K562 (cell line): Measurements from ENCODE around the gene LGI4. TPM values are rescaled to one million over a fixed set of nuclear protein-coding genes. Genes with fewer than 3 reads are reported as not detected.

Experiments
- ATAC-seq: fragments of 200-7000 bp; cut with Tn5 transposase; 3 replicates; pipeline ENCODE4 v1.9.1; 2020; ENCODE audit warnings: moderate library complexity
- BruUV-seq: library from RNA; stranded (reverse); fragments of 400-500 nt; replicated peaks from 2 replicates; lab custom pipeline; 2021; lab: Mats Ljungman, UMichigan
- CTCF ChIA-PET: fragments of 300-600 bp; formaldehyde crosslinking; extraction: SDS; loops from one replicate; lab custom pipeline; 2021; ENCODE audit warnings: low intra/inter-chr PET ratio; lab: Yijun Ruan, JAX
- POLR2A ChIA-PET: fragments of 300-600, 350-650 bp; sonication (Branson Sonifier 250); formaldehyde crosslinking; extraction: SDS; loops from one replicate; lab custom pipeline; 2021; ENCODE audit warnings: antibody characterized with exemption, inconsistent platforms; lab: Yijun Ruan, JAX
- DNase-seq, 4 experiments: peaks; one replicate each; pipeline versions ENCODE4 v3.0.0 to v3.0.0-alpha.2; 2011 to 2018; ENCODE audit warnings: low spot score in 3 of 4, mixed read lengths in 3 of 4; ENCODE audit errors: extremely low read depth in 1 of 4
- FAIRE-seq: peaks from 2 replicates; lab custom pipeline; 2011; peaks lifted over from hg19 to GRCh38; lab: Jason Lieb, UNC
- H2AFZ ChIP-seq: 2 replicates; pipeline ENCODE4 v1.6.0; 2011; ENCODE audit warnings: low read depth, low read length, control low read depth, inconsistent platforms
- H3K27ac ChIP-seq: fragments of 200-600 bp; 3 replicates; pipeline ENCODE4 v1.8.0; 2011; ENCODE audit warnings: low read depth, mild to moderate bottlenecking, control low read depth, inconsistent platforms, low read length, moderate library complexity, mixed read lengths; ENCODE audit errors: extremely low read depth
- H3K27me3 ChIP-seq, 2 experiments: fragments of 300-600 bp in 1 of 2; 2 replicates in 1 of 2; 3 replicates in 1 of 2; pipeline versions ENCODE4 v1.6.0 to v1.8.0; 2011; ENCODE audit warnings: inconsistent platforms in 2 of 2, low read length in 2 of 2, mild to moderate bottlenecking in 1 of 2, mixed read lengths in 1 of 2, moderate library complexity in 1 of 2; ENCODE audit not compliant: control insufficient read depth in 2 of 2, insufficient read depth in 2 of 2
- H3K36me3 ChIP-seq: fragments of 300-600 bp; 3 replicates; pipeline ENCODE4 v1.8.0; 2011; ENCODE audit warnings: mild to moderate bottlenecking, low read length, inconsistent platforms; ENCODE audit not compliant: control insufficient read depth, insufficient read depth
- H3K4me1 ChIP-seq, 2 experiments: fragments of 200-600 bp in 1 of 2; replicated peaks in 1 of 2; 2 replicates in 1 of 2; 3 replicates in 1 of 2; pipeline versions ENCODE4 v1.5.1 to v1.8.0; 2011; ENCODE audit warnings: inconsistent platforms in 2 of 2, low read length in 2 of 2, mild to moderate bottlenecking in 1 of 2, mixed read lengths in 1 of 2, moderate library complexity in 1 of 2; ENCODE audit not compliant: control insufficient read depth in 2 of 2, insufficient read depth in 2 of 2
- H3K4me2 ChIP-seq: 2 replicates; pipeline ENCODE4 v1.6.1; 2011; ENCODE audit warnings: low read length, control low read depth, inconsistent platforms, mixed read lengths; ENCODE audit not compliant: insufficient read depth
- H3K4me3 ChIP-seq: fragments of 200-600 bp; sonication (generic), shearing (Covaris generic); 2 replicates; pipeline ENCODE4 v1.5.1; 2016; ENCODE audit warnings: control low read depth, inconsistent platforms
- H3K79me2 ChIP-seq: fragments of 200-600 bp; 3 replicates; pipeline ENCODE4 v1.8.0; 2011; ENCODE audit warnings: low read length, inconsistent platforms; ENCODE audit not compliant: control insufficient read depth, insufficient read depth
- H3K9ac ChIP-seq, 2 experiments: 2 replicates each; pipeline versions ENCODE4 v1.6.0 to v1.6.1; 2011; ENCODE audit warnings: low read depth in 2 of 2, low read length in 2 of 2, control low read depth in 1 of 2, inconsistent platforms in 1 of 2, mild to moderate bottlenecking in 1 of 2, mixed read lengths in 1 of 2; ENCODE audit not compliant: insufficient read depth in 1 of 2
- H3K9me1 ChIP-seq: one replicate; pipeline ENCODE4 v1.6.0; 2011; ENCODE audit warnings: inconsistent platforms, mild to moderate bottlenecking, low read length, moderate library complexity; ENCODE audit not compliant: control insufficient read depth, insufficient read depth
- H3K9me3 ChIP-seq: replicated peaks from 2 replicates; pipeline ENCODE4 v1.5.1; 2011; ENCODE audit warnings: low read depth, low read length, inconsistent platforms; ENCODE audit not compliant: control insufficient read depth, insufficient read depth
- H4K20me1 ChIP-seq: replicated peaks from 2 replicates; pipeline ENCODE4 v1.6.1; 2011; ENCODE audit warnings: low read length, inconsistent platforms, mixed read lengths; ENCODE audit not compliant: control insufficient read depth, insufficient read depth
- ADNP ChIP-seq: fragments of 200-800 bp; sonication (Bioruptor generic); IDR thresholded peaks from 2 replicates; pipeline ENCODE4 v1.6.1; 2016; ENCODE audit warnings: missing genetic modification characterization, missing compliant biosample characterization
- BACH1 ChIP-seq: fragments of 200-800 bp; sonication (Bioruptor generic); IDR thresholded peaks from 2 replicates; pipeline ENCODE4 v1.6.1; 2016; ENCODE audit warnings: missing genetic modification characterization, missing compliant biosample characterization
- CLOCK ChIP-seq: fragments of 250-450 bp; sonication (Bioruptor Pico); IDR thresholded peaks from 2 replicates; pipeline ENCODE4 v1.4.0; 2020; ENCODE audit warnings: mild to moderate bottlenecking, moderate library complexity, borderline replicate concordance
- CSDE1 ChIP-seq, 2 experiments: fragments of 450-650 bp; IDR thresholded peaks; 2 replicates each; pipeline ENCODE4 v1.6.1; 2016; ENCODE audit warnings: mild to moderate bottlenecking in 1 of 2
- IFI16 ChIP-seq: fragments of 250-450 bp; sonication (Bioruptor Pico); IDR thresholded peaks from 2 replicates; pipeline ENCODE4 v2.1.2; 2022; ENCODE audit warnings: mild to moderate bottlenecking, inconsistent platforms
- MAFF ChIP-seq: IDR thresholded peaks from 2 replicates; pipeline ENCODE4 v1.6.1; 2012; ENCODE audit warnings: low read length, improper control_type of control experiment
- MTA2 ChIP-seq: fragments of 450-650 bp; IDR thresholded peaks from 2 replicates; pipeline ENCODE4 v1.6.1; 2016; ENCODE audit warnings: low read depth
- NCOA2 ChIP-seq, 2 experiments: fragments of 450-650 bp; IDR thresholded peaks; 2 replicates each; pipeline ENCODE4 v1.6.1; 2018; ENCODE audit warnings: mild to moderate bottlenecking in 2 of 2, moderate library complexity in 1 of 2; ENCODE audit not compliant: partially characterized antibody in 2 of 2
- PHTF2 ChIP-seq: fragments of 250-450 bp; sonication (Bioruptor Pico); IDR thresholded peaks from 2 replicates; pipeline ENCODE4 v1.5.0; 2021; ENCODE audit warnings: mild to moderate bottlenecking
- POLR2AphosphoS2 ChIP-seq: IDR thresholded peaks from 2 replicates; pipeline ENCODE4 v1.6.1; 2012; ENCODE audit warnings: low read length, improper control_type of control experiment
- PURB ChIP-seq: sonication (generic); formaldehyde crosslinking; IDR thresholded peaks from 2 replicates; pipeline ENCODE4 v1.9.0; 2021; ENCODE audit warnings: low read depth, mild to moderate bottlenecking, missing genetic modification reagents
- SRSF7 ChIP-seq: fragments of 200-400 bp; formaldehyde crosslinking; optimal IDR thresholded peaks from 2 replicates; pipeline ENCODE3; 2017; ENCODE audit warnings: mild to moderate bottlenecking, low read depth, low read length
- TFAM ChIP-seq: fragments of 250-450 bp; sonication (Bioruptor Pico); conservative IDR thresholded peaks from 2 replicates; pipeline ENCODE4 v1.5.0; 2021; ENCODE audit warnings: mild to moderate bottlenecking, moderate library complexity
- ZSCAN29 ChIP-seq: fragments of 450-650 bp; IDR thresholded peaks from 2 replicates; pipeline ENCODE4 v1.6.1; 2017
- WGBS: fragments of 100-300 bp; shearing (Covaris generic); methylation state at CpG from one replicate; pipeline ENCODE4 v1.1.6; 2016; ENCODE audit warnings: low coverage, mixed read lengths; ENCODE audit not compliant: insufficient coverage; ENCODE audit errors: missing lambda C conversion rate; 5-methylcytosine and 5-hydroxymethylcytosine counted together
- in situ Hi-C: fragments of 300-500 bp; cut with MboI; formaldehyde crosslinking; loops from 4 replicates; pipeline ENCODE4 v1.15.0; 2018; ENCODE audit warnings: inconsistent platforms, mixed read lengths
- intact Hi-C: fragments of 100-400 bp; cut with micrococcal nuclease; formaldehyde crosslinking; loops from 2 replicates; pipeline ENCODE4 v1.14.2; 2022
- polyA plus RNA-seq, 8 experiments: library from polyadenylated mRNA; depleted of rRNA in 4 of 8; stranded (reverse) in 5 of 8; unstranded in 3 of 8; fragments of >200 nt; fragmentation: Nextera tagmentation in 2 of 8; fragmentation: Illumina TruSeq in 1 of 8; extraction: Ambion mirVana in 2 of 8; extraction: Trizol in 1 of 8; gene quantifications; 2 replicates each; pipeline versions ENCODE4 v1.2.1 to v1.2.3, GENCODE V29; 2011 to 2014; ENCODE audit warnings: inconsistent platforms in 1 of 8, missing spikeins in 1 of 8
- total RNA-seq, 7 experiments: library from RNA; depleted of rRNA in 6 of 7; stranded (reverse); fragments of >200 nt in 6 of 7; fragmentation: Illumina TruSeq in 2 of 7; extraction: Trizol in 2 of 7; gene quantifications; 2 replicates each; pipeline versions ENCODE4 v1.2.1 to v1.2.3, GENCODE V29; 2011 to 2021; ENCODE audit warnings: low replicate concordance in 1 of 7
- TF ChIP-seq, protein P1 (sequence below): fragments of 250-450 bp; sonication (Bioruptor Pico); IDR thresholded peaks from 2 replicates; pipeline ENCODE4 v1.4.0; 2020; ENCODE audit warnings: mild to moderate bottlenecking, moderate library complexity
- TF ChIP-seq, protein P2 (sequence below), 2 experiments: fragments of 450-650 bp; IDR thresholded peaks; 2 replicates each; pipeline ENCODE4 v1.6.1; 2018; ENCODE audit warnings: mild to moderate bottlenecking in 2 of 2, low read depth in 1 of 2; ENCODE audit not compliant: partially characterized antibody in 2 of 2

Gene LGI4
- total and polyA plus RNA-seq, 9 of the 15 experiments (the other 6 are each of a cell fraction or from before 2014, with no cell fraction given): 0.14 to 0.30 (median 0.24) TPM; not detected in 4

- Histone ChIP-seq H3K9me1 (no peaks in the 10 kb centered on the region), H2AFZ (no peak overlapping the region), H3K4me2 (no peak overlapping the region), H3K36me3 (no peaks in the 10 kb centered on the region), H3K9ac (no peak overlapping the region), H3K27ac (no peak overlapping the region), H3K79me2 (no peaks in the 10 kb centered on the region), H3K9me3 (no peaks in the 10 kb centered on the region), H4K20me1 (no peaks in the 10 kb centered on the region), H3K27me3 (peaks cover 0 to 4% of the 10 kb centered on the region in 2 experiments; a peak in 1 of 5 replicates), H3K4me3 (no peak overlapping the region), H3K4me1 (peaks cover 10 to 38% of the 10 kb centered on the region in 2 experiments; a peak in 4 of 5 replicates)
- 50% methylated on average over 8 of the region's 8 CpGs for WGBS
- in situ Hi-C loops (no loop called here), intact Hi-C loops (no loop called here)
- CTCF ChIA-PET: interaction anchor here (1.0 to 1.1 kb wide), 2 partner anchors 23 to 45 kb away, joined by 3 to 5 read pairs; no protein-coding TSS in a partner anchor
- ATAC-seq: no peak
- no peak for FAIRE-seq
- DNase-seq: no peak
- POLR2A ChIA-PET: interaction anchor here (0.6 kb wide), 1 partner anchor 440 kb away, joined by 3 read pairs; no protein-coding TSS in a partner anchor
- BruUV-seq: no TSS peak
- TF ChIP-seq MTA2: no peak
- TF ChIP-seq SRSF7: no peak
- TF ChIP-seq BACH1 (tag): no peak
- no peak for TF ChIP-seq PHTF2 (CRISPR knock-in tag)
- no peak for TF ChIP-seq TFAM (CRISPR knock-in tag)
- TF ChIP-seq MAFF: no peak
- no peak for TF ChIP-seq PURB (CRISPR knock-in tag)
- no peak for TF ChIP-seq POLR2AphosphoS2
- TF ChIP-seq, protein P1, sequence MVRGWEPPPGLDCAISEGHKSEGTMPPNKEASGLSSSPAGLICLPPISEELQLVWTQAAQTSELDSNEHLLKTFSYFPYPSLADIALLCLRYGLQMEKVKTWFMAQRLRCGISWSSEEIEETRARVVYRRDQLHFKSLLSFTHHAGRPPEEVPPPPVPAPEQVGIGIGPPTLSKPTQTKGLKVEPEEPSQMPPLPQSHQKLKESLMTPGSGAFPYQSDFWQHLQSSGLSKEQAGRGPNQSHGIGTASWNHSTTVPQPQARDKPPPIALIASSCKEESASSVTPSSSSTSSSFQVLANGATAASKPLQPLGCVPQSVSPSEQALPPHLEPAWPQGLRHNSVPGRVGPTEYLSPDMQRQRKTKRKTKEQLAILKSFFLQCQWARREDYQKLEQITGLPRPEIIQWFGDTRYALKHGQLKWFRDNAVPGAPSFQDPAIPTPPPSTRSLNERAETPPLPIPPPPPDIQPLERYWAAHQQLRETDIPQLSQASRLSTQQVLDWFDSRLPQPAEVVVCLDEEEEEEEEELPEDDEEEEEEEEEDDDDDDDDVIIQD: no peak
- no peak for TF ChIP-seq CLOCK
- TF ChIP-seq, protein P2, sequence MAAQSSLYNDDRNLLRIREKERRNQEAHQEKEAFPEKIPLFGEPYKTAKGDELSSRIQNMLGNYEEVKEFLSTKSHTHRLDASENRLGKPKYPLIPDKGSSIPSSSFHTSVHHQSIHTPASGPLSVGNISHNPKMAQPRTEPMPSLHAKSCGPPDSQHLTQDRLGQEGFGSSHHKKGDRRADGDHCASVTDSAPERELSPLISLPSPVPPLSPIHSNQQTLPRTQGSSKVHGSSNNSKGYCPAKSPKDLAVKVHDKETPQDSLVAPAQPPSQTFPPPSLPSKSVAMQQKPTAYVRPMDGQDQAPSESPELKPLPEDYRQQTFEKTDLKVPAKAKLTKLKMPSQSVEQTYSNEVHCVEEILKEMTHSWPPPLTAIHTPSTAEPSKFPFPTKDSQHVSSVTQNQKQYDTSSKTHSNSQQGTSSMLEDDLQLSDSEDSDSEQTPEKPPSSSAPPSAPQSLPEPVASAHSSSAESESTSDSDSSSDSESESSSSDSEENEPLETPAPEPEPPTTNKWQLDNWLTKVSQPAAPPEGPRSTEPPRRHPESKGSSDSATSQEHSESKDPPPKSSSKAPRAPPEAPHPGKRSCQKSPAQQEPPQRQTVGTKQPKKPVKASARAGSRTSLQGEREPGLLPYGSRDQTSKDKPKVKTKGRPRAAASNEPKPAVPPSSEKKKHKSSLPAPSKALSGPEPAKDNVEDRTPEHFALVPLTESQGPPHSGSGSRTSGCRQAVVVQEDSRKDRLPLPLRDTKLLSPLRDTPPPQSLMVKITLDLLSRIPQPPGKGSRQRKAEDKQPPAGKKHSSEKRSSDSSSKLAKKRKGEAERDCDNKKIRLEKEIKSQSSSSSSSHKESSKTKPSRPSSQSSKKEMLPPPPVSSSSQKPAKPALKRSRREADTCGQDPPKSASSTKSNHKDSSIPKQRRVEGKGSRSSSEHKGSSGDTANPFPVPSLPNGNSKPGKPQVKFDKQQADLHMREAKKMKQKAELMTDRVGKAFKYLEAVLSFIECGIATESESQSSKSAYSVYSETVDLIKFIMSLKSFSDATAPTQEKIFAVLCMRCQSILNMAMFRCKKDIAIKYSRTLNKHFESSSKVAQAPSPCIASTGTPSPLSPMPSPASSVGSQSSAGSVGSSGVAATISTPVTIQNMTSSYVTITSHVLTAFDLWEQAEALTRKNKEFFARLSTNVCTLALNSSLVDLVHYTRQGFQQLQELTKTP (IDR thresholded peaks at IDR 0.05; ENCODE audit: low read depth in 1 of 2, partially characterized antibody in 2 of 2): no peak
- TF ChIP-seq NCOA2 (IDR thresholded peaks at IDR 0.05; ENCODE audit: partially characterized antibody in 2 of 2): no peak
- no peak for TF ChIP-seq IFI16 (CRISPR knock-in tag)
- TF ChIP-seq ADNP (tag): no peak
- no peak for TF ChIP-seq ZSCAN29
- no peak for TF ChIP-seq CSDE1 (IDR thresholded peaks at IDR 0.05)
These were observed 45.3 kb downstream of the LGI4 start for GRCh38 chr19:35089554-35089953.
